Mucosa of rectum (tissue), 2 donors: Measurements from ENCODE around the gene SLC11A1.

Experiments used
- H3K27ac ChIP-seq, 2 donors: one replicate each; pipeline ENCODE4 v1.7.0; 2013; ENCODE audit warnings: inconsistent platforms in 2 of 2, low read depth in 2 of 2, low read length in 2 of 2
- H3K27me3 ChIP-seq, 2 donors: one replicate each; pipeline ENCODE4 v1.7.0; 2013; ENCODE audit warnings: low read length in 2 of 2; ENCODE audit not compliant: control insufficient read depth in 2 of 2, insufficient read depth in 2 of 2
- H3K36me3 ChIP-seq, 2 donors: one replicate each; pipeline ENCODE4 v1.7.0; 2013; ENCODE audit warnings: low read length in 2 of 2; ENCODE audit not compliant: control insufficient read depth in 2 of 2, insufficient read depth in 2 of 2
- H3K4me1 ChIP-seq, 2 donors: one replicate each; pipeline ENCODE4 v1.7.0; 2013; ENCODE audit warnings: low read length in 2 of 2, mild to moderate bottlenecking in 1 of 2; ENCODE audit not compliant: control insufficient read depth in 2 of 2, insufficient read depth in 2 of 2
- H3K4me3 ChIP-seq, 2 donors: one replicate each; pipeline ENCODE4 v1.7.0; 2013; ENCODE audit warnings: low read length in 2 of 2
- H3K9ac ChIP-seq, 2 donors: one replicate each; pipeline ENCODE4 v1.7.0; 2013; ENCODE audit warnings: low read length in 2 of 2, low read depth in 1 of 2, mild to moderate bottlenecking in 1 of 2
- H3K9me3 ChIP-seq, 2 donors: one replicate each; pipeline ENCODE4 v1.7.0; 2013; ENCODE audit warnings: low read length in 2 of 2; ENCODE audit not compliant: control insufficient read depth in 2 of 2
- donor health status: healthy.
- donor health status: Normal muscosa, but diverticular disease.

The SLC11A1 gene

DNA sequence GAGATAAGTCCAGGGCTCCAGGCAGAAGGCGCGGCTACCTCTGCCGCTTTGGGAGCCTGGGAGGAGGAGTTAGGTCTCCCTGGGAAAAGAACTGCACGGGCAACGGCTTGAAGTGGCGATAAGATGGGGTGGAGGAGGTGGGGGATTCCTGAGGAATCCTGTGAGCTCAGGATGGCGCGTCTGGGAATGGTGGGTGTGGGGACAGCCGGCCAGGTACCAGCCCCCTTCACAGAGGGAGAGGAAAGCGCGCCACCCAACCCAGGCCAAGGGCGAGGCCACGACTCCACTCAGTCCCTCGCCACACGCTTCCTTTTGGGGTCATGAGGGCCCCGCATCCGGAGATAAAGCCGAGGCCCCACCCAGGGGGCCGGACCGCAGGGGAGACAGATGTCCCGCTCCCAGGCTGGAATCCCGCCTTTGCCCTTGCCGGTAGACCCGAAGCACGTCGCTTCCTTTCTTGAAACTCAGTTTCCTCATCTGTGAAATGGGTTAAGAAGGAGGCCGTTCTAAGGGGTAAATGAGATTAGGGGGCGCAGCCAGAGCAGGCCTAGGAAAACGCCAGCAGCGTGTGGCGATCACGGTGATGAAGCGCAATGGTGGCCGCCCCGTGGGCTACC is 15.9 kb downstream of the SLC11A1 start:
- Histone ChIP-seq H3K27me3 (no peaks in the 10 kb centered on the region), H3K27ac (peak overlapping the region; percentile 99 to 100), H3K36me3 (peaks cover 13% of the 10 kb centered on the region in 2 donors), H3K4me1 (peaks cover 52 to 56% of the 10 kb centered on the region in 2 donors), H3K9me3 (no peaks in the 10 kb centered on the region), H3K9ac (peak overlapping the region; percentile 92 to 95), H3K4me3 (peak overlapping the region; percentile 85 to 89)

DNA sequence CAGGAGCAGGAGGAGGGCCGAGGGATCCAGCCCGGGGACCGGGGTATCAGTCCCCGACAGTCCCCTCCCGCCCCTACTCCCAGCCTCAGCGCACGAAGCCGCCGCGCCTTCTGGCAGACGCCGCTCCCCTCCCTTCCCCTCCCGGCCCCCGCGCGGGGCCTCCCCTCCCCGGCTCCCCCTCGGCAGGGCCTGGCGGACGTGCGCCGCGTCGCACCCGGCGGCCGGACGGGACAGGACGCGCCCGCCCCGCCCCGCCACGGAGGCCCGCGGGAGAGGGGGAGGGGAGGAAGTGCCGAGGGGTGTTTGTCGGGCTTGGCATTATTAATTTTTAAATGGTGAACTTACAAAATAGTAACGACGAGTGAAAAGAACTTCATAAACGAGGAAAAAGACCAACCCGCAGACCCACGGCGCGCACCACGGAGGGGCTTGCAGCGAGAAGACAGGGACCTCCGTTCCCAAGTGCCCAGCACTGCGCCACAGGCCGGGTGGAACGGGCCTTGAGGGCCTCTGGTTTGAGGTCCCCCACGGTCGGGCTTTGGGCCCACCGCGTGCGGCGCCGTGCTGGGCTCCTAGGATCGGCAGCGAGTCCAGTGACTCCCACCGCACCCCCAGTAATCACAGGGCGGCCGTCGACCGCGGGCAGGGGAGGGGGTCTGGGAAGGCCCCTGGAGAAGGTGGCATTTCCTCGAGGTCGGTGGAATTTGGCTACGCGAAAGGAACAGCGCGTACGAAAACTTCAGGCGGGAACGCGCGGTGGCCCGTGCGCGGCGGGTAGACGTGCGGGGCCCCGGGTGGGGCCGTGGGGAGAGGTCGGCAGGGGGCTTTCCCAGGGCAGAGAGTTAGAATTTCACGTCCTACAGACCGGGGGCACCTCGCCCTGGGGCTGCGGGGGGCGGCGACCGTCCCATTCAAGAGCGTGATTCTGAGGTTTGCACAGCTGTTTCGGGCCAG is 16.6 kb downstream of the SLC11A1 start:
- peak overlapping the region; percentile 92 to 95 for H3K9ac ChIP-seq
- no peaks in the 10 kb centered on the region for H3K9me3 ChIP-seq
- no peaks in the 10 kb centered on the region for H3K27me3 ChIP-seq
- H3K4me1 ChIP-seq = peaks cover 51 to 56% of the 10 kb centered on the region in 2 donors
- H3K36me3 ChIP-seq = peaks cover 19 to 21% of the 10 kb centered on the region in 2 donors
- H3K27ac ChIP-seq = peak overlapping the region; percentile 99 to 100
- H3K4me3 ChIP-seq = peak overlapping the region; percentile 85 to 89

DNA sequence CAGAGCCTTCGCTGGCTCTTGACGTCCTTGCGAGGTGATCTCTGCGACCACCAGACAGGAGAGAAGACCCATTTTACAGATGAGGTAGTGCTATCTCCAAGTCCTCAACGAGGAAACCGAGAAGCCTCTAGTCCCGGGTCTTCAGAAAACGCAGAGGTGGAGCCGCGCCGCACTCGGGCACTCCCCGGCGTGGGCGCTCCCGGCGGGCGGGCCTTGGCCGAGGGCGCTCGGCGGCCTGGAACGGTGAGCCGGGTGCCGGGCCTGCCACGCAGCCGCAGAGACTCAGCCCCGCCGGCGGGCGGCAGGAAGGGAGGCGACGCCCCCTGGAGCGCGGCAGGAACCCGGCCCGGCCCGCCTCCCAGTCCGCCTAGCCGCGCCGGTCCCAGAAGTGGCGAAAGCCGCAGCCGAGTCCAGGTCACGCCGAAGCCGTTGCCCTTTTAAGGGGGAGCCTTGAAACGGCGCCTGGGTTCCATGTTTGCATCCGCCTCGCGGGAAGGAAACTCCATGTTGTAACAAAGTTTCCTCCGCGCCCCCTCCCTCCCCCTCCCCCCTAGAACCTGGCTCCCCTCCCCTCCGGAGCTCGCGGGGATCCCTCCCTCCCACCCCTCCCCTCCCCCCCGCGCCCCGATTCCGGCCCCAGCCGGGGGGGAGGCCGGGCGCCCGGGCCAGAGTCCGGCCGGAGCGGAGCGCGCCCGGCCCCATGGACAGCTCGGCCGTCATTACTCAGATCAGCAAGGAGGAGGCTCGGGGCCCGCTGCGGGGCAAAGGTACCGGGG is 17.5 kb downstream of the SLC11A1 start, which contains the start of gene CTDSP1:
Gene CTDSP1 (plus strand): TSS at position 478 of the 776 bp plus-strand sequence. CDS start 223 bp downstream, at position 701.
- Histone ChIP-seq H3K4me3 (peak within 1 kb of the TSS; percentile 80 to 85), H3K27me3 (no peaks in the 10 kb centered on the region), H3K9ac (peak within 1 kb of the TSS; percentile 90 to 93), H3K36me3 (peaks cover 25 to 29% of the 10 kb centered on the region in 2 donors), H3K9me3 (no peaks in the 10 kb centered on the region), H3K4me1 (peaks cover 46 to 50% of the 10 kb centered on the region in 2 donors), H3K27ac (peak within 1 kb of the TSS; percentile 99 to 100)

DNA sequence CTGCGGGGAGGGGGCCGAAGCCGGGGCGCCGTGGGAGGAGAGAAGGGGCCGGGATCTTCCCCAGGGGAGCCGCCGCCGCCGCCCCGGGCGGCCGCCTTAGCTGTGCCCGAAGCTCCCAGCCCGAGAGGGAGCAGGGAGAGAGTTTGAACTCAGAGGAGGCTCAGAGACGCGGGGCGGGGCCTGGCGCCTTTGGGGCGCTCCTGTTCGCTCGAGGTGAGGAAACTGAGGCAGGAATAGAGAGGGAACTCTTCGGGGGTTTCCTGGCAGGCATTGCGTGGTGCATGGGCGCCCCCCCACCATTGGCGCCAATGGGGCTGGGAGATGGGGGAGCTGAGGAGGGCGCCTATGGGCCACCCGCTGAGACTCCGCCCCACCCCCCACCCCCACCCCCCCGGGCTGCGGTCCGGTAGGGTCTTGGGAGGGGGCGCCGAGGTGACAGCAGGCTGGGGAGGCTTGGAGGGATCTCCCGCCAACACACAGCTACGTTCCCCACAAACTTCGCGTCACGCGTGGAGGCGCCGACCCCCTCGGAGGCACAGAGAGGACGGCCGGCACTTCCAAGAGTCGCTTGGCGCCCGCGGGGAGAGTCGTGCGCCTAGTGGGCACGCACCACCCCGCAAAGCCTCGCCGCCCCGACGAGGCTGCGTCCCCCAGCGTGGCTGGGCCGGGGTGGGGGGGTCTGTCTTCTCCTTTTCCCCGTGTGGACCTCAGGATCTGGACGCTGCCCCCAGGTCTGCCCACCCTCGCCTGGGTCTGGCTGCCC is 18.3 kb downstream of the SLC11A1 start:
- no peaks in the 10 kb centered on the region for H3K27me3 ChIP-seq
- H3K27ac ChIP-seq = peak overlapping the region; percentile 99 to 100
- H3K4me3 ChIP-seq = peak overlapping the region; percentile 80 to 84
- no peaks in the 10 kb centered on the region for H3K9me3 ChIP-seq
- peaks cover 41 to 49% of the 10 kb centered on the region in 2 donors for H3K4me1 ChIP-seq
- peak overlapping the region; percentile 85 to 93 for H3K9ac ChIP-seq
- H3K36me3 ChIP-seq = peaks cover 25 to 32% of the 10 kb centered on the region in 2 donors

DNA sequence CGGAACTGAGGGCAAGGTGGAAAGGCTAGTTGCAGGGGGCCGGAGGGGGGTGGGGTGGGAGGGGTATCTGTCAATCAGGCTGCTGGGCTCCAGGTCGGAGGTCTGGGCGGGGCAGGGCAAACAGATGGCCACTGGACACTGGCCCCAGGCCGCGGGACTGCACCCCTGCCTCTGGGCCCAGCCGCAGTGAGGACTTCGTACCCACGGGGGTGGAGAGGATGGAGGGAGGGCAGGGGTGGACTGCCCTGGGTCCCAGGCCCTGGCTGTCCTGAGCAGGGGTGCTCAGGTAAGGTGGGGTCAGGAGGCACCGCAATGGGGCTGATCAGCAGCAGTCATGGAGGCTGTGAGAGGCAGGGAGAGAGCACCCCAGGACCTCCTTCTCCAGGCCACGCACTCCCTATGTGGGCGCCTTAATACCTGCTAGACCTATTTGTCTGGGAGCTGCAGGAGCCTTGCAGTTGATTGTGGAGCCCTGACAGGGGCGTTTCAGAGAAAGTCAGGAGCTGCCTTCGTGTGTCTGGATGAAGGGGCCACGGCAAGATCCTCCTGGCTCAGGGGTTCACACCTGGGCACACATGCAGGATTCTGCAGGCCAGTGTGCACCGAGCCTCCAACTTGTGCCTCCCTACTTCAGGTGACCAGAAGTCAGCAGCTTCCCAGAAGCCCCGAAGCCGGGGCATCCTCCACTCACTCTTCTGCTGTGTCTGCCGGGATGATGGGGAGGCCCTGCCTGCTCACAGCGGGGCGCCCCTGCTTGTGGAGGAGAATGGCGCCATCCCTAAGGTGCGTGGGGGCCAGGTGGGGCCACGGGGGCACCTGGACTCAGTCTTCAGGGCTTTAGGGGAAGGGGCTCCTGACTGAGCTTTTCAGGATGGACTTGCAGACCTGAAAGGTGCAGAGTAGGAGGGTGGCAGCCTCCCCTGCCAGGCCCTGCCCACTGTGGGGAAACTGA is 19.1 kb downstream of the SLC11A1 start:
- Histone ChIP-seq H3K27me3 (no peaks in the 10 kb centered on the region), H3K4me3 (peak overlapping the region; percentile 80 to 84), H3K27ac (peak overlapping the region; percentile 99 to 100), H3K4me1 (peaks cover 44 to 52% of the 10 kb centered on the region in 2 donors), H3K36me3 (peaks cover 25 to 32% of the 10 kb centered on the region in 2 donors), H3K9ac (peak overlapping the region; percentile 84 to 93), H3K9me3 (no peaks in the 10 kb centered on the region)

DNA sequence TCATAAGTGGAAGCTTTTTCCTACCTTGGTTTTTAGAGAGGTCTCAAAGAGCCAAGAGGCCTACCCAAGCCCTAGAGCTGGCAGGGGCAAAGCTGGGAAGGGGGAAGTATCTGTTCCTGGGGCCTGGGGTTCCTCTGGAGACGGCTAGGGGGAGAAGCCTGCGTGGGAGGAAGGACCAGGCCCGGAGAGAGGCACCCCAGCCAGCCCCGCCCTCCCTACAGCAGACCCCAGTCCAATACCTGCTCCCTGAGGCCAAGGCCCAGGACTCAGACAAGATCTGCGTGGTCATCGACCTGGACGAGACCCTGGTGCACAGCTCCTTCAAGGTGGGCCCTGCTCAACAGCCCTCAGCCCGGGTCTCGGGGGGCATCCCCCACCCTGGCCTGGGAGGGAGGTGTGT is 19.8 kb downstream of the SLC11A1 start:
- Histone ChIP-seq H3K4me3 (peak overlapping the region; percentile 35 to 80), H3K36me3 (peaks cover 25 to 32% of the 10 kb centered on the region in 2 donors), H3K9ac (peak overlapping the region; percentile 84 to 93), H3K27ac (peak overlapping the region in 1 of 2 donors; percentile 99), H3K27me3 (no peaks in the 10 kb centered on the region), H3K4me1 (peaks cover 42 to 48% of the 10 kb centered on the region in 2 donors), H3K9me3 (no peaks in the 10 kb centered on the region)

DNA sequence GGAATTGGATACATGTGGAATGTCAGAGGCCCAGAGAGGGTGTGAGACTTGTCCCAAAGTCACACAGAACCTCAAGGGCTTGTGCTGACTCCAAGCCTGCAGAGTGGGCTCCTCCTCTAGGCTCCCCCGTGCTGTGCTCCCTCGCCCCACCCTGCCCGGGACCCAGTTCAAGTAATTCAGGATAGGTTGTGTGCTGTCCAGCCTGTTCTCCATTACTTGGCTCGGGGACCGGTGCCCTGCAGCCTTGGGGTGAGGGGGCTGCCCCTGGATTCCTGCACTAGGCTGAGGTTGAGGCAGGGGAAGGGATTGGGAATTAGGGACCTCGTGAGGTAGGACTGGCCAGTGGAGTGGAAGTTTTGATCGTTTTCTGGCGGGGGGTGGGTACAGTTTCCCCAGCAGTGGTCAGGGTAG is 20.4 kb downstream of the SLC11A1 start:
- H3K9me3 ChIP-seq = no peaks in the 10 kb centered on the region
- H3K36me3 ChIP-seq = peaks cover 25 to 32% of the 10 kb centered on the region in 2 donors
- H3K4me3 ChIP-seq = no peak overlapping the region
- peaks cover 42 to 48% of the 10 kb centered on the region in 2 donors for H3K4me1 ChIP-seq
- no peak overlapping the region for H3K9ac ChIP-seq
- peak overlapping the region in 1 of 2 donors; percentile 16 for H3K27ac ChIP-seq
- H3K27me3 ChIP-seq = no peaks in the 10 kb centered on the region

DNA sequence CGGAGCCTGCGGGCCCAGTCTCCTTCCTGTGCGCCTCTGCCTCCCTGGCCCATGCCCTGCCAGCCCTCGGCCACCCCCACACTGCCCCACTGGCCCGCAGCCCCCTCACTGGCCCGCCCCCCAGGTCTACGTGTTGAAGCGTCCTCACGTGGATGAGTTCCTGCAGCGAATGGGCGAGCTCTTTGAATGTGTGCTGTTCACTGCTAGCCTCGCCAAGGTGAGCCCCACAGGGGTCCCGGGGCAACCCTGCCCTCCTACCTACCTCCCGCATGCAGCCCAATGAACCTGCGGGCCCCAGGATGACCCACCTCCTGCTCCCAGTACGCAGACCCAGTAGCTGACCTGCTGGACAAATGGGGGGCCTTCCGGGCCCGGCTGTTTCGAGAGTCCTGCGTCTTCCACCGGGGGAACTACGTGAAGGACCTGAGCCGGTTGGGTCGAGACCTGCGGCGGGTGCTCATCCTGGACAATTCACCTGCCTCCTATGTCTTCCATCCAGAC is 20.9 kb downstream of the SLC11A1 start:
- Histone ChIP-seq H3K27ac (no peak overlapping the region), H3K4me3 (no peak overlapping the region), H3K9me3 (no peaks in the 10 kb centered on the region), H3K4me1 (peaks cover 42 to 47% of the 10 kb centered on the region in 2 donors), H3K9ac (no peak overlapping the region), H3K36me3 (peaks cover 25 to 32% of the 10 kb centered on the region in 2 donors), H3K27me3 (no peaks in the 10 kb centered on the region)
